GM12892 (cell line): Measurements from ENCODE around the gene MAP3K6.
A peak's percentile ranks its signal among the peaks of the same experiment; 100 is the strongest.
"Not testable (repeated sequence)": the region's sequence is repeated elsewhere in the genome, so short reads cannot be mapped to it uniquely, and the experiment has no call there.

Source experiments
- DNase-seq: peaks from one replicate; pipeline ENCODE4 v3.0.0; 2011; ENCODE audit not compliant: insufficient read length
- FAIRE-seq: peaks from 2 replicates; lab custom pipeline; 2011; peaks lifted over from hg19 to GRCh38; lab: Jason Lieb, UNC
- POLR2A ChIP-seq: IDR thresholded peaks from 2 replicates; pipeline ENCODE4 v1.6.1; 2011; ENCODE audit warnings: low read depth, low read length, control low read depth
- POLR2AphosphoS5 ChIP-seq: IDR thresholded peaks from 2 replicates; pipeline ENCODE4 v1.6.1; 2011; ENCODE audit warnings: low read depth, low read length, control low read depth
- TAF1 ChIP-seq: IDR thresholded peaks from 2 replicates; pipeline ENCODE4 v1.6.1; 2011; ENCODE audit warnings: low read depth, mild to moderate bottlenecking, control low read depth, low read length, borderline replicate concordance

The MAP3K6 gene

DNA sequence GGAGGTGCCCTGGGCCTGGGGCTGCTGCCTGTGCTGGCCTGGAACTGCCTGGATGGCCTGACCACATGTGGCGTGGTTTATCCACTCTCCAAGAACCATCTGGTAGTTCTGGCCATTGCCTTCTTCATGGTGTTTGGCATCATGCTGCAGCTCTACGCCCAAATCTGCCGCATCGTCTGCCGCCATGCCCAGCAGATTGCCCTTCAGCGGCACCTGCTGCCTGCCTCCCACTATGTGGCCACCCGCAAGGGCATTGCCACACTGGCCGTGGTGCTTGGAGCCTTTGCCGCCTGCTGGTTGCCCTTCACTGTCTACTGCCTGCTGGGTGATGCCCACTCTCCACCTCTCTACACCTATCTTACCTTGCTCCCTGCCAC, 27.5 kb upstream of the MAP3K6 start:
- TF ChIP-seq POLR2A (no peak), TAF1 (no peak), POLR2AphosphoS5 (no peak)
- FAIRE-seq (no peak), DNase-seq (no peak)

DNA sequence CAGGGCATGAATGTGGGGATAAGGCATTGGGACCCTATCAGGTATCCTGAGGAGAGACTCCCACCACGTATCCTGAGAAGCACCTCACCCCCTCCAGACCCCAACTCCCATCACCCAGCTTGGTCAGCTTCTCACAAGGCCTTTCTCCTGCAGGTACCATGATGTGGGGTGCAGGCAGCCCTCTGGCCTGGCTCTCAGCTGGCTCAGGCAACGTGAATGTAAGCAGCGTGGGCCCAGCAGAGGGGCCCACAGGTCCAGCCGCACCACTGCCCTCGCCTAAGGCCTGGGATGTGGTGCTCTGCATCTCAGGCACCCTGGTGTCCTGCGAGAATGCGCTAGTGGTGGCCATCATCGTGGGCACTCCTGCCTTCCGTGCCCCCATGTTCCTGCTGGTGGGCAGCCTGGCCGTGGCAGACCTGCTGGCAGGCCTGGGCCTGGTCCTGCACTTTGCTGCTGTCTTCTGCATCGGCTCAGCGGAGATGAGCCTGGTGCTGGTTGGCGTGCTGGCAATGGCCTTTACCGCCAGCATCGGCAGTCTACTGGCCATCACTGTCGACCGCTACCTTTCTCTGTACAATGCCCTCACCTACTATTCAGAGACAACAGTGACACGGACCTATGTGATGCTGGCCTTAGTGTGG, 27.0 kb upstream of the MAP3K6 start:
- FAIRE-seq, result no peak
- no peak for DNase-seq
- TF ChIP-seq POLR2AphosphoS5, result no peak
- TF ChIP-seq POLR2A, result no peak
- no peak for TF ChIP-seq TAF1

DNA sequence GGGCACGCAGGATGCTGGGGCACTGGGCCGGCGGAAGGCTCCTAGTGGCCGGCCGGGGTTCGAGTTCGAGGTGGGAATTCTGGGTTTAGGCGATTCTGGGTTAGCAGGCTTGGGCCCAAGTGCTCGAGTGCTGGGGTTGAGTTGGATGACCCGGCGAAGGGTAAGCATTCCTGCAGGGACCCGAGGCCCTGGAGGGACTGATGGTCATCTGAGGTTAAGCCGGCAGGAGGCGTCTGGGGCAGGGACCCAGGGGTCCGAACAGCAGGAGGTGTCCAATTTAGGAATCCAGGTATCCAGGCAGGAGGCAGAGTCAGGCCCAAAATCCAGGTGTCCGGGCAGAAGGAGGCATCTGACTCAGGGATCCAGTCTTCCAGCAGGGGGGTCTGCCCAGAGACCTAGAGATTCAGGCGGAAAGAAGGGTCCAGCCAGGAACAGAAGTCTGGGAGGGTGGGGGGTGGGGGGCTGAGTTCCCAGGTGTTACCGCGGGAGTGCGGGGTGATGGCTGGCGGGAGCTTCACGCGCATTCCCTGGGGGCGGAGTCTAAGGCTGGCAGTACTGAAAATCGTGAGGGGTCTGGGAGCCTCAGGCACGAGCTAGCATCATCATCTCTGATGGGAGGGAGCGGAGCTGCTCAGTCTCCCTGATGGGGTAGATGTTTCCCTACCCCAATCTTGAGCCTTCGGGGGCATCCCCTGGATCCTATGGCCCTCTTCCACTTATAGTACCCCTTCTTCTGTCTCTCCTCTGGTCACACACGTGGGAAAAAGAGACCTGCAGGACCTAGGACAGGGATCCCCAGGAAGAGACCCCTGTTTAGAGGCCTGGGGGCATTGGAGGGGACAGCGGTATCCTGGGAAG, 26.2 kb upstream of the MAP3K6 start:
- no peak for TF ChIP-seq TAF1
- no peak for TF ChIP-seq POLR2AphosphoS5
- no peak for TF ChIP-seq POLR2A
- FAIRE-seq, result no peak
- no peak for DNase-seq

DNA sequence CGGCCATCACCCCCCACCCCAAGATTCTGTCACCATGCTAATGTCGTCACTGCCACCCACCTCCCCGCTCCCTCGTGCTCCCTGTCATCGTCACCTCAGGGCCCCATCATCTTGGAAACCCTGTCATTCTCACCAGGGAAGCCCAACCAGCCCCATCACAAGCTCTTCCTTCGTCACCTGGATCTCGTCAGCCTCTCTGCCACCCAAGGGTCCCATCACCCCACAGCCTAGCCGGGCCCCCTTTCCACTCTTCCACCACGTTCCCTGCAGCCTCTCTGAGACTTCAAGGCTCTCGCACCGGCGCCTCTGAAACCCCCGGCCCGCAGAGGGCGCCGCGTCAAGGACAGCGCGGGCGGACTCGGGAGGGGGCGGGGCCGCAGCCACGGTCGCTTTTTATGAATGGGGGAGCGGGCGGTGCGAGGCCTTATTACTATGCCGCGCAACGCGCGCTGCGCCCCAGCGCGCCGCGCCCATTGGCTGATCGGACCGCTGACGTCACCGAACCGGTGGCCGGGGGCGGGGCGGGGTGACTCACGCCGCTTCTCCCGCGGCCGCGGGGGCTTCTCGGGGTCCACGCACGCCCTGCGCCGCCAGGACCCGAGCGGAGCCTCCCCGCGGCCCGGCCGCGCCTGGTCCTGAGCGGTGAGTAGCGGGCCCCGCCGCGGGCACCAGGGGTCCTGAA, 25.5 kb upstream of the MAP3K6 start, which contains the start of gene GPR3:
TSS of gene GPR3 (plus strand) at position 527 of the 682 bp plus-strand sequence. CDS start 1,177 bp downstream, outside the sequence.
- DNase-seq, result peak; percentile 93
- FAIRE-seq, result peak; percentile 89
- TF ChIP-seq TAF1 (no peak), POLR2A (no peak), POLR2AphosphoS5 (no peak)

DNA sequence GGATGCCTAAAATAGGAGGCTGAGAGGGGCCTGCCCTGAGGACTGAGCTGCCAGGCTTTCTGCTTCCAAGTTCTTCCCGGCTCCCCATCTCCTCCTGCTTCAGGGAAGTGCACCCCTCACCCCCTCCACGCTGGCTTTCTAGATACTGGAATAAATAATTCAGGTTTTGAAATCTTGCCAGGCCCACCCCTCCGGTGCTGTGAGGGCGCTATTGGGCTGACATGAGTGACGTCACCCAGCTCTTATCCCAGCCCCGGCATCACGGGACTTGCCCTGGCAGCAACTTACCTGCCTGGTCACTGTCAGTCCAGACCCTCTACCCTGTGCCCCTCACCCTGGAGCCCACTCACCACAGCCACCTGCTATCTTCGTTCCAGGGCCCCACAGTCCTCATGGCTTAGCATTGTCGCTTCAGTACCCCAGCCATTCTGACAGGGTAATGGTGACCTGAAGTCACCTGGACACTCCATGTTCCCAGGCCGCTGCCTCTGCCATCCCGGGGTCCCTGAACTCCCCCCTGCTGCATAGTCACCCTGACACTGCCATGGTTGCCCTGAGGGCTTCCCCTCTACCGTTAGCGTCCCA, 24.8 kb upstream of the MAP3K6 start:
- no peak for TF ChIP-seq TAF1
- no peak for TF ChIP-seq POLR2AphosphoS5
- no peak for TF ChIP-seq POLR2A
- FAIRE-seq (no peak), DNase-seq (no peak)

DNA sequence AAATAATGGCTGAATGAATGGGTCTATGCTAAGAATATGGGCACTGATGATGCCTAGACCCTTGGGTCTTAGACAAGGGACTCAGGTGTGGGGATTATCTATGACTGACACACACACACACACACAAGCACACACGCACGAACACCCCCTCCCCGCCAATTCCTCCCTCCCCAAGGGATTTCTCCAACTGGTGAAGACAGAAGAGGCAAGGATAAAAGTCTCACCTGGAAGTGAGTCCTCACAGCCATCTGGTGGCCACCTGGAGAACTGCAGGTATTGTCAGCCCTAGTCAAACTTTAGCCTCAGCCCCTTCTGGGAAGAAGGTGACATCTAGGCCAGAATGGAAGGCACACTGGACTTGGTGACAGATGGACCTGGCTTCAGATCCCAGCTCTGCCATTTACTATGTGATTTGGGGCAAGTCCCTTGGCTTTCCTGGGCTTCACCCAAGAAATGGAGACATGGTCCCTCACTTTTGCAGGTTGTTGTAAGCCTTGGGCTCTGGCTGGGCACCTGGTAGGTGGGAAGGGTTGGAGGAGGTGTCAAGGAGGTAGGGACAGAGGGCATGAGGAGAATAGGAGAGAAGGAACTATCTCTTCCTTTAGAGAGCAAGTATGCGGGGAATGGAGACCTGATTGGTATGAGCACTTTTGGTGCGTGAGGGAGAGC, 21.7 kb upstream of the MAP3K6 start:
- DNase-seq (no peak), FAIRE-seq (peak; percentile 88)
- TF ChIP-seq POLR2AphosphoS5, result no peak
- no peak for TF ChIP-seq TAF1
- no peak for TF ChIP-seq POLR2A

DNA sequence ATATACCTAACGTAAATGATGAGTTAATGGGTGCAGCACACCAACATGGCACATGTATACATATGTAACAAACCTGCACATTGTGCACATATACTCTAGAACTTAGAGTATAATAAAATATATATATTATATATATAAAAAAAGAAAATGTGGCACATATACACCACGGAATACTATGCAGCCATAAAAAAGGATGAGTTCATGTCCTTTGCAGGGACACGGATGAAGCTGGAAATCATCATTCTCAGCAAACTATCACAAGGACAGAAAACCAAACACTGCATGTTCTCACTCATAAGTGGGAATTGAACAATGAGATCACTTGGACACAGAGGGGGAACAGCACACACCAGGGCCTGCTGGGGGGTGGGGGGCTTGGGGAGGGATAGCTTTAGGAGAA, 18.0 kb upstream of the MAP3K6 start:
- DNase-seq, FAIRE-seq: not testable (repeated sequence)

DNA sequence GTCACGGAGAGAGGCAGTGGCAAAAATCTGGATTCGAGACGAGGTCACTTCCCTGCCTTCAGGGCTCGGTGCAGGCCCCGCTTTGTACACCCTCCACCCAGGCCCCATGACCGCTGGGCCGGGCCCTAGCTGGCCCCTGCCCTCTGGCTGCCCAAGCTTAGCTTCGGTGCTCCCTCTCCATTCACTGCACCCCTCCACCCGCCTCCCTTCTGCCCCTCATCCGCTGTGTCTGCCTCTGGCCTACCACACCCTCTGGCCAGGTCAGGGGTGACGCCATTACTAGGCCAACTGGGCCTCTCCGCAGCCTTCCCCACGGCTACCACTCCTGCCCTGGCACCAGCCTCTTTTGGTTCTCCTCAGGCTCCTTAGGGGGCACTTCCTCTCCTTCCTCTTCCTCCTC, 16.9 kb upstream of the MAP3K6 start:
- FAIRE-seq (no peak), DNase-seq (no peak)
- no peak for TF ChIP-seq TAF1
- no peak for TF ChIP-seq POLR2A
- no peak for TF ChIP-seq POLR2AphosphoS5

DNA sequence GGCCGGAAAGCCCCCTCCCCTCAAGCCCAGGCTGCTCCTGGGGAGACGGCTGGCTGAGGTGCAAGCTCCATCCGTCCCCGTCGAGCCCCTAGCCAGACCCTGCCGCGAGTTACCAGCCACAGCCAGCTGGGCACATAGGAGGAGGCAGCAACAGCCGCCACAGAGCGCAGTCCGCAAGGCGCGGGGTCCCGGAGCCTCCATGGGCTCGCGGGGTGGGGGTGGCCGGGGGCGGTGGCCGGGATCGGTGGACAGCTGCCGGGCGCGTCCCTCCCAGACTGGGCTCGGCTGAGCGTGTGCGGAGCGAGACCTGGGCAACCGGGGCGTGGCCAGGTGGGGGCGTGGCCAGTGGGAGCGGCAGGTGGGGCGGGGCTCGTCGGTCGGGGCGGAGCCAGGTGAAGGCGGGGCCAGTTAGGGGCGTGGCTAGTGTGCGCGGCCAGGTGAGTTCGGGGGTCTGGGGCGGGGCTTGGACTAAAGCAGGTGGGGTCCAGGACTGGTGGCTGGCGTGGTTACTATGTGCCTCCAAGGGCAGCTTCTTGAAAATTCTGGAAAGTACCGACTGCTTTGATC, 16.4 kb upstream of the MAP3K6 start, which contains the start of gene CD164L2:
TSS of gene CD164L2 (minus strand) at position 295 of the 567 bp plus-strand sequence. CDS start at position 201, 94 bp downstream.
- no peak for TF ChIP-seq TAF1
- no peak for TF ChIP-seq POLR2A
- TF ChIP-seq POLR2AphosphoS5, result no peak
- DNase-seq (no peak), FAIRE-seq (no peak)

DNA sequence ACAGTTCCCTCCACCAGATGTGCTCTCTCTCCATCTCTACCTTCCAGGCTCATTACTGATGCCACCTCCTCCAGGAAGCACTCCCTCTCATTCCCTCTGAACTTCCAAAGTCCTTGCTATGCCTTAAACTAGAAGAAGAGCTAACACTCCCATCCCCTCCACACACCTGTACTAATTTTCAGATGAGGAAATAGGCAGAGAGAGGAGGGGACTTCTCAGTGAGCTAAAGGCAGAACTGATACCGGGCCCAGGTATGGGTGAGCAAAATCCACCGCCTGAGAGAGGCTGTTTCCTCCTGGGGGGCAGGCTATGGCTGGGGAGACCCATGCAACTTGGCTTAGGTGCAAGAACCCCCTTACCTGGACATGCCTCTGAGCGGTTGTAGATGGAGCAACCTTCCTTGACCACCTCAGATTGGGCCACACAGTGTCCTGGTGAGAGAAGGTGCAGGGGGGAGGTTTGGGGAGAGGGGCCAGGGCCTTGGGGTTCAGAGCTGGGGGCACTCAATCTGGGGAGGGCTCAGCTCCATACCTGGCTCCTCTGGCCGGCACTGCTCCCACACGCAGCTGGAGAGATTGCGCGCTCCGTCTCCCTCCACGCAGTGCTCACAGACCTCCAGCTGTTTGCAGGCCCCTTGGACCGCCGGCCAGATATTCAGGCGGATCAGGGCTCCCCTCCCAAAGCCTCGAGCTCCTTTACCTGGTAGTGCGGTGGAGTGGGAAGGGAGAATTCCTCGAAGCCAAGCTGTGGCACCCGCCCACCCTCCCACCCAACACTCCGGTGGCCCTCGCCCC, 15.4 kb upstream of the MAP3K6 start:
- FAIRE-seq (no peak), DNase-seq (no peak)
- no peak for TF ChIP-seq POLR2A
